GM18951 (cell line): Measurements from ENCODE around the gene SNX10.

ENCODE experiments used
- POLR2A ChIP-seq: IDR thresholded peaks from 4 replicates; pipeline ENCODE4 v1.6.1; 2011; ENCODE audit warnings: mild to moderate bottlenecking; ENCODE audit not compliant: insufficient read length, insufficient read depth; ENCODE audit errors: extremely low read depth
- in situ Hi-C: fragments of 300-500 bp; cut with MboI; formaldehyde crosslinking; loops from one replicate; pipeline ENCODE4 v1.12.0; 2022; ENCODE audit warnings: low sequenced_read_pairs, mixed read lengths, inconsistent platforms; ENCODE audit not compliant: unreplicated experiment

The SNX10 gene

DNA sequence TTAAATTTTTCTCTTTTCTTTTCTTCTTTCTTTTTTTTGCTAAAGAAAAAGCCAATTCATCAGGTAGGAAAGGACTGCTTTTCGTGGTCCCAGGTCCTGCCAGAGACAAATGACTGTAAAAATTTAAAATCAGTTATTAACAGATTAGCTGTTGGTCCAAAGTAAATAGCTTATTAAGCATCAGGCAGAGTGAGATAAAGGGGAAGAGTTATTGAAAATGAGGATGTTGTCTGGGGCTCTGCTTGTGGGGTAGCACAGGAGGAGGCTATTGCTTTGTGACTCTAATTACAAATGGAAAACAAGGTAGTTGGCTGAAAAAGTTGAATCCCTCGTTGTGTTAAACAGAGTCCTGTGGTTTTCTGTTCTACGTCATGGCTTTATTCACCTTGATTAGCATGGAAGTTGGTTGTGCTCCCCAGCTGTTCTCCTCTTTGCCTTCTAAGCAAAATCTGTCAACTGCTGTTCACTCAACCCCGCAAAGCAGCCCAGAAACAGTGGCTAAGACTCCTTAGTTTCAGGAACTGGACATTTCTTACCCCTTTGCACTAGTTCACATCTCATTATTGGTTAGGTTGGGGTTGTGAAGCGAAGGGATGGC, 128.9 kb downstream of the SNX10 start:
- in situ Hi-C loops: no loop called here
- TF ChIP-seq POLR2A: no peak

DNA sequence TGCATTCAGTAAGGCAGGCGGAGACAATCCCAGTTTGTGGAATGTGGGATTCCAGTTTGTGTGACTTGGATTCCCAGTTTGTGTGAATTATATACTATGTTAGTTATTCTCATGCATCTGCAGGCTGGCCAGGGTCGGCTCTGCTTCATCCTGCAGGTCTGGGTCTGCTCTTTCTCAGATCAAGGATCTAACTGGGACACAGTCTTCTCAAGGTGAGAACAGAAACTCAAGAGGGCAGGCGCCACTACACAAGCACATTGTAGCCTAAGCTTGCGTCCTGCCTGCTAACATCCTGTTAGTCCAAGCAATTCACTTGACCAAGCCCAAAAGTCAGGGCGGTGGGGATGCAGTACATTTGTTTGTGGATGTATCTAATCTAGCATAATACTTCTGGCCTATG, 131.1 kb downstream of the SNX10 start:
- TF ChIP-seq POLR2A: no peak
- in situ Hi-C loops: no loop called here

DNA sequence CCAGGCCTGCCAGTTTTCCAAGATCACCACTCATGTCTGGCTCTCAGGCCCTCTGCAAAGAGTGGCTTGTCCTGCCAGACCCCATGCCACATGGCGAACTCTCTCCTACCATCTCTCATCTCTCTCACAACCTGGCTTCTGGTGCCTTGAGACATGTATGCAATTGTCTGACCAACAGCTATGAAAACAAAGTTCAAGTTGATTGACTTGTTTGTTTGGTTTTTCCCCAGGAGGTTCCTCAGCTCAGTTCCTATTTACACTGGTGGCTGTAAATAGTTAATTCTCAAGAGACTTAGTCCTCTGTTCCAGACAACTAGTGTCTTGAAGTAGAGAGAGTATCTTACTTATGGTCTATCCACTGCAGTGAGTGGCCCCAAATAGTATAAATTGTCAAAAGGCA, 131.8 kb downstream of the SNX10 start:
- TF ChIP-seq POLR2A: no peak
- in situ Hi-C loops: no loop called here
